HCT116 (cell line): Measurements from ENCODE around the gene CNTNAP3B. TPM values are rescaled to one million over a fixed set of nuclear protein-coding genes. Genes with fewer than 3 reads are reported as not detected.
"Not testable (repeated sequence)": the region's sequence is repeated elsewhere in the genome, so short reads cannot be mapped to it uniquely, and the experiment has no call there.

Source experiments
- ATAC-seq: fragments of 200-7000 bp; cut with Tn5 transposase; 2 replicates; pipeline ENCODE4 v1.9.1; 2020; ENCODE audit warnings: mild to moderate bottlenecking, moderate library complexity
- BruUV-seq: library from RNA; stranded (reverse); fragments of 400-500 nt; replicated peaks from 2 replicates; lab custom pipeline; 2021; lab: Mats Ljungman, UMichigan
- CTCF ChIA-PET: fragments of 300-600 bp; sonication (Branson Sonifier 250); formaldehyde crosslinking; loops from one replicate; lab custom pipeline; 2021; ENCODE audit warnings: antibody characterized with exemption; lab: Charles Lee
- POLR2A ChIA-PET: fragments of 300-600, 350-600 bp; sonication (Branson Sonifier 250); formaldehyde crosslinking; loops from one replicate; lab custom pipeline; 2021; ENCODE audit warnings: antibody characterized with exemption; lab: Charles Lee
- RAD21 ChIA-PET, 2 experiments: fragments of 300-600 bp; sonication (Branson Sonifier 250); formaldehyde crosslinking; loops; one replicate each; lab custom pipeline; 2023; ENCODE audit warnings: low total read pairs in 2 of 2; ENCODE audit not compliant: uncharacterized antibody in 2 of 2, unreplicated experiment in 2 of 2, low non-redundant PET in 1 of 2; lab: Charles Lee
- DNase-seq: peaks from one replicate; pipeline ENCODE4 v3.0.0-alpha.2; 2010; ENCODE audit warnings: low read depth, low spot score
- H2AFZ ChIP-seq: fragments of 200-600 bp; shearing (Covaris generic), sonication (generic); 2 replicates; pipeline ENCODE4 v1.6.1; 2017; ENCODE audit warnings: low read depth, mixed run types, mixed read lengths, antibody characterized with exemption, low read length; ENCODE audit not compliant: poor library complexity, severe bottlenecking
- H3K27ac ChIP-seq: 2 replicates; pipeline ENCODE4 v1.5.1; 2012; ENCODE audit warnings: low read depth, low read length
- H3K27me3 ChIP-seq: fragments of 200-600 bp; sonication (generic); 2 replicates; pipeline ENCODE4 v1.6.1; 2016; ENCODE audit warnings: mixed run types, low read length, mixed read lengths; ENCODE audit not compliant: insufficient read depth
- H3K36me3 ChIP-seq, 2 experiments: fragments of 200-500 bp in 1 of 2; fragments of 200-600 bp in 1 of 2; sonication (Bioruptor generic) in 1 of 2; sonication (generic) in 1 of 2; 2 replicates each; pipeline versions ENCODE4 v1.5.1 to v1.6.1; 2014 to 2016; ENCODE audit warnings: low read length in 2 of 2, inconsistent platforms in 1 of 2, mixed read lengths in 1 of 2, mixed run types in 1 of 2; ENCODE audit not compliant: insufficient read depth in 2 of 2, control insufficient read depth in 1 of 2
- H3K4me1 ChIP-seq, 2 experiments: fragments of 200-600 bp in 1 of 2; sonication (generic) in 1 of 2; 2 replicates each; pipeline versions ENCODE4 v1.5.1 to v1.6.1; 2012 to 2017; ENCODE audit warnings: low read length in 2 of 2, inconsistent platforms in 1 of 2, mild to moderate bottlenecking in 1 of 2, mixed read lengths in 1 of 2, mixed run types in 1 of 2, moderate library complexity in 1 of 2; ENCODE audit not compliant: insufficient read depth in 2 of 2, control insufficient read depth in 1 of 2
- H3K4me2 ChIP-seq: fragments of 200-600 bp; sonication (generic); 2 replicates; pipeline ENCODE4 v1.6.1; 2017; ENCODE audit warnings: mixed run types, low read length, mixed read lengths
- H3K4me3 ChIP-seq, 2 experiments: fragments of 200-600 bp in 1 of 2; sonication (generic) in 1 of 2; replicated peaks in 1 of 2; 2 replicates each; pipeline ENCODE4 v1.5.1; 2011 to 2016; ENCODE audit warnings: low read length in 2 of 2, control low read depth in 1 of 2, low read depth in 1 of 2, mild to moderate bottlenecking in 1 of 2, mixed read lengths in 1 of 2, mixed run types in 1 of 2
- H3K79me2 ChIP-seq: fragments of 200-600 bp; sonication (generic); 2 replicates; pipeline ENCODE4 v1.6.1; 2017; ENCODE audit warnings: mild to moderate bottlenecking, mixed run types, low read length, moderate library complexity, mixed read lengths; ENCODE audit not compliant: insufficient read depth
- H3K9ac ChIP-seq: fragments of 200-600 bp; sonication (generic); 2 replicates; pipeline ENCODE4 v1.6.1; 2016; ENCODE audit warnings: low read length, mixed read lengths
- H3K9me2 ChIP-seq: fragments of 200-600 bp; sonication (generic), shearing (Covaris generic); 2 replicates; pipeline ENCODE4 v1.6.1; 2017; ENCODE audit warnings: mixed run types, mild to moderate bottlenecking, moderate library complexity; ENCODE audit not compliant: insufficient read depth
- H3K9me3 ChIP-seq, 2 experiments: fragments of 200-500 bp in 1 of 2; fragments of 200-600 bp in 1 of 2; sonication (Bioruptor generic) in 1 of 2; sonication (generic) in 1 of 2; 2 replicates each; pipeline ENCODE4 v1.6.1; 2014 to 2017; ENCODE audit warnings: low read length in 2 of 2, mixed read lengths in 2 of 2, inconsistent platforms in 1 of 2, low read depth in 1 of 2, mild to moderate bottlenecking in 1 of 2, mixed run types in 1 of 2, moderate library complexity in 1 of 2; ENCODE audit not compliant: control insufficient read depth in 1 of 2, insufficient read depth in 1 of 2
- H4K20me1 ChIP-seq: fragments of 200-600 bp; sonication (generic), shearing (Covaris generic); 2 replicates; pipeline ENCODE4 v1.6.1; 2017; ENCODE audit warnings: mixed run types, mild to moderate bottlenecking, moderate library complexity; ENCODE audit not compliant: insufficient read depth
- intact Hi-C: fragments of 100-400 bp; cut with micrococcal nuclease; formaldehyde crosslinking; loops from 2 replicates; pipeline ENCODE4 v1.10.0; 2022
- total RNA-seq: library from RNA; stranded (reverse); gene quantifications from one replicate; pipeline ENCODE4 v1.2.1, GENCODE V29; 2021; ENCODE audit not compliant: unreplicated experiment

Gene CNTNAP3B
- total RNA-seq, 1 experiment from 2014 or later, result 24.3 TPM

GRCh38 chr9:41917374-41917773, 211.9 kb downstream of the CNTNAP3B start:
- H3K9me3 ChIP-seq, H3K27ac ChIP-seq, DNase-seq, H3K4me3 ChIP-seq, H3K4me2 ChIP-seq, H2AFZ ChIP-seq, RAD21 ChIA-PET, CTCF ChIA-PET, BruUV-seq, intact Hi-C loops, H3K27me3 ChIP-seq, H4K20me1 ChIP-seq, H3K9ac ChIP-seq, ATAC-seq, POLR2A ChIA-PET, H3K9me2 ChIP-seq, H3K4me1 ChIP-seq, H3K79me2 ChIP-seq, H3K36me3 ChIP-seq: not testable (repeated sequence)

GRCh38 chr9:41905488-41905887, 223.7 kb downstream of the CNTNAP3B start:
- H3K4me2 ChIP-seq, H3K27ac ChIP-seq, H3K79me2 ChIP-seq, intact Hi-C loops, H3K9me3 ChIP-seq, BruUV-seq, ATAC-seq, CTCF ChIA-PET, DNase-seq, H3K27me3 ChIP-seq, RAD21 ChIA-PET, H3K9ac ChIP-seq, H3K4me1 ChIP-seq, H4K20me1 ChIP-seq, POLR2A ChIA-PET, H2AFZ ChIP-seq, H3K36me3 ChIP-seq, H3K4me3 ChIP-seq, H3K9me2 ChIP-seq: not testable (repeated sequence)

GRCh38 chr9:41902762-41903161, 226.5 kb downstream of the CNTNAP3B start:
- intact Hi-C loops, H2AFZ ChIP-seq, H3K9me2 ChIP-seq, H3K9me3 ChIP-seq, H3K4me3 ChIP-seq, RAD21 ChIA-PET, ATAC-seq, H3K27ac ChIP-seq, H3K27me3 ChIP-seq, CTCF ChIA-PET, DNase-seq, H4K20me1 ChIP-seq, H3K4me2 ChIP-seq, H3K4me1 ChIP-seq, H3K9ac ChIP-seq, H3K36me3 ChIP-seq, BruUV-seq, POLR2A ChIA-PET, H3K79me2 ChIP-seq: not testable (repeated sequence)

GRCh38 chr9:41898720-41899343, 230.4 kb downstream of the CNTNAP3B start:
- H3K9me2 ChIP-seq, RAD21 ChIA-PET, POLR2A ChIA-PET, H3K9ac ChIP-seq, H4K20me1 ChIP-seq, BruUV-seq, intact Hi-C loops, H3K4me3 ChIP-seq, H2AFZ ChIP-seq, H3K79me2 ChIP-seq, H3K36me3 ChIP-seq, H3K4me2 ChIP-seq, DNase-seq, H3K9me3 ChIP-seq, H3K27me3 ChIP-seq, H3K27ac ChIP-seq, H3K4me1 ChIP-seq, CTCF ChIA-PET: not testable (repeated sequence)
- peak; percentile 93 for ATAC-seq
